ENCODE measurements around the gene SLC37A2. TPM values are rescaled to one million over a fixed set of nuclear protein-coding genes. Genes with fewer than 3 reads are reported as not detected.

Gene SLC37A2
- total and polyA plus RNA-seq, 2 donors (not counting 3 experiments of a cell fraction or from before 2014, with no cell fraction given): 1.1 to 1.7 TPM

GRCh38 chr11:125132071-125132470 lies 69.0 kb downstream of the SLC37A2 start:
- H3K4me3 ChIP-seq (replicated peaks in 1 of 3; ENCODE audit: insufficient read depth in 1 of 3, low read depth in 1 of 3, low read length in 3 of 3): no peak overlapping the region
- no peak for TF ChIP-seq GATA2 (IDR thresholded peaks at IDR 0.05; ENCODE audit: insufficient read depth, insufficient read length, low read depth, low read length)
- TF ChIP-seq EZH2 (IDR thresholded peaks at IDR 0.05; ENCODE audit: borderline replicate concordance, low read depth, low read length, severe bottlenecking): no peak
- TF ChIP-seq, protein P1, sequence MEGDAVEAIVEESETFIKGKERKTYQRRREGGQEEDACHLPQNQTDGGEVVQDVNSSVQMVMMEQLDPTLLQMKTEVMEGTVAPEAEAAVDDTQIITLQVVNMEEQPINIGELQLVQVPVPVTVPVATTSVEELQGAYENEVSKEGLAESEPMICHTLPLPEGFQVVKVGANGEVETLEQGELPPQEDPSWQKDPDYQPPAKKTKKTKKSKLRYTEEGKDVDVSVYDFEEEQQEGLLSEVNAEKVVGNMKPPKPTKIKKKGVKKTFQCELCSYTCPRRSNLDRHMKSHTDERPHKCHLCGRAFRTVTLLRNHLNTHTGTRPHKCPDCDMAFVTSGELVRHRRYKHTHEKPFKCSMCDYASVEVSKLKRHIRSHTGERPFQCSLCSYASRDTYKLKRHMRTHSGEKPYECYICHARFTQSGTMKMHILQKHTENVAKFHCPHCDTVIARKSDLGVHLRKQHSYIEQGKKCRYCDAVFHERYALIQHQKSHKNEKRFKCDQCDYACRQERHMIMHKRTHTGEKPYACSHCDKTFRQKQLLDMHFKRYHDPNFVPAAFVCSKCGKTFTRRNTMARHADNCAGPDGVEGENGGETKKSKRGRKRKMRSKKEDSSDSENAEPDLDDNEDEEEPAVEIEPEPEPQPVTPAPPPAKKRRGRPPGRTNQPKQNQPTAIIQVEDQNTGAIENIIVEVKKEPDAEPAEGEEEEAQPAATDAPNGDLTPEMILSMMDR (IDR thresholded peaks at IDR 0.05; ENCODE audit: extremely low read depth in 1 of 2, insufficient read depth in 1 of 2, low read depth in 1 of 2, low read length in 2 of 2): no peak
- TF ChIP-seq JUN (IDR thresholded peaks at IDR 0.05; ENCODE audit: borderline replicate concordance, insufficient read depth, insufficient read length, low read depth): no peak
- TF ChIP-seq FOS (IDR thresholded peaks at IDR 0.05; ENCODE audit: borderline replicate concordance, insufficient read depth, low read length): no peak
- TF ChIP-seq MYC (IDR thresholded peaks at IDR 0.05; ENCODE audit: low read depth, low read length): no peak
- TF ChIP-seq MAX (IDR thresholded peaks at IDR 0.05; ENCODE audit: insufficient read depth, insufficient read length): no peak
- TF ChIP-seq POLR2AphosphoS5 (IDR thresholded peaks at IDR 0.05; ENCODE audit: insufficient read depth, low read depth, low read length): no peak
- TF ChIP-seq POLR2A (IDR thresholded peaks at IDR 0.05; ENCODE audit: low read depth, low read length): no peak
- POLR2A ChIA-PET: no interaction called here

More at GRCh38 chr11:125132071-125132470, 69.0 kb downstream of the SLC37A2 start:
- H3K36me3 ChIP-seq (ENCODE audit: control insufficient read depth in 2 of 2, extremely low read depth in 1 of 2, insufficient read depth in 2 of 2, low read length in 2 of 2): no peaks in the 10 kb centered on the region
- CTCF ChIA-PET: interaction anchor here (1.3 to 1.8 kb wide), 2 partner anchors 7 to 10 kb away, joined by 5 to 9 read pairs; no protein-coding TSS in a partner anchor
- intact Hi-C loops (cut with micrococcal nuclease) (no loop called here), dilution Hi-C loops (cut with MboI; ENCODE audit: extremely low pct_ligation_motif_present, low sequenced_read_pairs) (no loop called here)
- no peaks in the 10 kb centered on the region for H4K20me1 ChIP-seq (replicated peaks; ENCODE audit: control insufficient read depth, extremely low read depth, insufficient read depth, low read length)
- no peak for DNase-seq (ENCODE audit: low read depth, low spot score)
- no peak overlapping the region for H2AFZ ChIP-seq (ENCODE audit: low read depth, low read length)
- H3K9me3 ChIP-seq (replicated peaks; ENCODE audit: control insufficient read depth, insufficient read depth, low read length): no peaks in the 10 kb centered on the region
- no peak for FAIRE-seq
- H3K79me2 ChIP-seq (ENCODE audit: control insufficient read depth, insufficient read depth, low read length): no peaks in the 10 kb centered on the region
- no peaks in the 10 kb centered on the region for H3K9me1 ChIP-seq (replicated peaks; ENCODE audit: control insufficient read depth, extremely low read depth, insufficient read depth, low read length)
- no peak overlapping the region for H3K4me2 ChIP-seq (ENCODE audit: insufficient read depth, low read length)
- peaks cover 10 to 21% of the 10 kb centered on the region in 2 experiments for H3K27me3 ChIP-seq (ENCODE audit: control insufficient read depth in 2 of 2, insufficient read depth in 2 of 2, low read length in 2 of 2)
- no peak overlapping the region for H3K9ac ChIP-seq (replicated peaks; ENCODE audit: extremely low read depth, insufficient read depth, low read length)
- H3K27ac ChIP-seq (ENCODE audit: insufficient read depth, low read depth, low read length): no peak overlapping the region
- no TSS peak for BruUV-seq (replicated peaks)
- no peaks in the 10 kb centered on the region for H3K4me1 ChIP-seq (ENCODE audit: control insufficient read depth, extremely low read depth, insufficient read depth, low read length)

Data from endothelial cell of umbilical vein (primary cell).